ENCODE data around the gene MYBPH. TPM values are rescaled to one million over a fixed set of nuclear protein-coding genes. Genes with fewer than 3 reads are reported as not detected.

MYBPH gene
- total and polyA plus RNA-seq, 2 donors (not counting 1 experiment from before 2014, with no cell fraction given) = not detected

GRCh38 chr1:203149188-203149840 is 26.3 kb downstream of the MYBPH start:
- no peaks in the 10 kb centered on the region for H4K20me1 ChIP-seq (ENCODE audit: control insufficient read depth, insufficient read depth, low read length, poor library complexity, severe bottlenecking)
- H3K27me3 ChIP-seq (replicated peaks in 1 of 4; ENCODE audit: control extremely low read depth in 1 of 4, control insufficient read depth in 3 of 4, insufficient read depth in 4 of 4, low read length in 3 of 4) = peaks cover 0 to under 1% (median 0%) of the 10 kb centered on the region in 4 experiments
- no peak overlapping the region for H3K4me3 ChIP-seq (ENCODE audit: control extremely low read depth in 1 of 5, extremely low read depth in 1 of 5, insufficient read depth in 1 of 5, low read depth in 2 of 5, low read length in 4 of 5)
- no peak overlapping the region for H3K4me2 ChIP-seq (replicated peaks; ENCODE audit: low read depth, low read length, poor library complexity, severe bottlenecking)
- no peak for ATAC-seq (ENCODE audit: low read depth)
- POLR2A ChIA-PET = no interaction called here
- no peaks in the 10 kb centered on the region for H3K79me2 ChIP-seq (ENCODE audit: control insufficient read depth, insufficient read depth, low read length)
- no peak overlapping the region for H3K9ac ChIP-seq (ENCODE audit: low read length)
- CTCF ChIA-PET = interaction anchor here (0.6 to 0.9 kb wide), 2 partner anchors 67 to 120 kb away, joined by 3 read pairs; no protein-coding TSS in a partner anchor
- H2AFZ ChIP-seq (ENCODE audit: insufficient read depth, low read depth, low read length, poor library complexity, severe bottlenecking) = no peak overlapping the region
- TF ChIP-seq, protein P1, sequence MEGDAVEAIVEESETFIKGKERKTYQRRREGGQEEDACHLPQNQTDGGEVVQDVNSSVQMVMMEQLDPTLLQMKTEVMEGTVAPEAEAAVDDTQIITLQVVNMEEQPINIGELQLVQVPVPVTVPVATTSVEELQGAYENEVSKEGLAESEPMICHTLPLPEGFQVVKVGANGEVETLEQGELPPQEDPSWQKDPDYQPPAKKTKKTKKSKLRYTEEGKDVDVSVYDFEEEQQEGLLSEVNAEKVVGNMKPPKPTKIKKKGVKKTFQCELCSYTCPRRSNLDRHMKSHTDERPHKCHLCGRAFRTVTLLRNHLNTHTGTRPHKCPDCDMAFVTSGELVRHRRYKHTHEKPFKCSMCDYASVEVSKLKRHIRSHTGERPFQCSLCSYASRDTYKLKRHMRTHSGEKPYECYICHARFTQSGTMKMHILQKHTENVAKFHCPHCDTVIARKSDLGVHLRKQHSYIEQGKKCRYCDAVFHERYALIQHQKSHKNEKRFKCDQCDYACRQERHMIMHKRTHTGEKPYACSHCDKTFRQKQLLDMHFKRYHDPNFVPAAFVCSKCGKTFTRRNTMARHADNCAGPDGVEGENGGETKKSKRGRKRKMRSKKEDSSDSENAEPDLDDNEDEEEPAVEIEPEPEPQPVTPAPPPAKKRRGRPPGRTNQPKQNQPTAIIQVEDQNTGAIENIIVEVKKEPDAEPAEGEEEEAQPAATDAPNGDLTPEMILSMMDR (IDR thresholded peaks at IDR 0.05) = no peak
- TF ChIP-seq EZH2 (IDR thresholded peaks at IDR 0.05; ENCODE audit: borderline replicate concordance, insufficient read depth, low read depth, low read length, poor library complexity, severe bottlenecking) = no peak
- intact Hi-C loops (cut with micrococcal nuclease) = no loop called here
- Mint-ChIP-seq H3K4me3 (no peak overlapping the region), H3K4me1 (no peaks in the 10 kb centered on the region), H3K27me3 (no peaks in the 10 kb centered on the region), H3K9me3 (ENCODE audit: insufficient read depth) (no peaks in the 10 kb centered on the region), H3K27ac (no peak overlapping the region)
- no peaks in the 10 kb centered on the region for H3K36me3 ChIP-seq (replicated peaks in 1 of 2; ENCODE audit: control extremely low read depth in 1 of 2, control insufficient read depth in 1 of 2, extremely low read depth in 1 of 2, insufficient read depth in 2 of 2, low read length in 1 of 2)
- H3K4me1 ChIP-seq (ENCODE audit: control insufficient read depth in 2 of 2, insufficient read depth in 2 of 2, low read length in 2 of 2) = no peaks in the 10 kb centered on the region
- WGBS (ENCODE audit: insufficient coverage) = 65% methylated on average over 4 of the region's 7 CpGs
- H3K27ac ChIP-seq (ENCODE audit: low read length in 2 of 2) = no peak overlapping the region
- H3K9me3 ChIP-seq (ENCODE audit: control extremely low read depth in 1 of 3, control insufficient read depth in 2 of 3, insufficient read depth in 1 of 3, low read length in 2 of 3) = no peaks in the 10 kb centered on the region
- DNase-seq = no peak

DNA sequence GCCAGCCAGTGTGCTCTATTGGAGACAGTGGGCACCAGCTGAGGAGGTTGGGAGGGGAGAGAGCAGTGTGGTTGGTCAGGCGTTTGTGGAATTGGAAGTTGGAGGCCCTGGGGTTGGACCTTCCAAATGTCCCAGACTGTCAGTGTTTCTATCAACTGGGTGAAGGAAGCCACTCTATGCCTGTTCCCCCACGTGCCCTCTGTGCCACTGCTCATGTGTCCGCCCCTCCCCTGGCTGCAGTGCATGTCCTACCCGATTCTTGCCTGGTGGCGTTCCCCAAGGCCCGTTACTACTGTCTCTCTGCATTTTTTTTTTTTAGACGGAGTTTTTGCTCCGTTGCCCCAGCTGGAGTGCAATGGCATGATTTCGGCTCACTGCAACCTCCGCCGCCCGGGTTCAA is 27.0 kb downstream of the MYBPH start:
- Histone ChIP-seq H3K4me3 (ENCODE audit: control extremely low read depth in 1 of 5, extremely low read depth in 1 of 5, insufficient read depth in 1 of 5, low read depth in 2 of 5, low read length in 4 of 5) (no peak overlapping the region), H3K4me2 (replicated peaks; ENCODE audit: low read depth, low read length, poor library complexity, severe bottlenecking) (no peak overlapping the region), H3K9me3 (ENCODE audit: control extremely low read depth in 1 of 3, control insufficient read depth in 2 of 3, insufficient read depth in 1 of 3, low read length in 2 of 3) (no peaks in the 10 kb centered on the region), H3K36me3 (replicated peaks in 1 of 2; ENCODE audit: control extremely low read depth in 1 of 2, control insufficient read depth in 1 of 2, extremely low read depth in 1 of 2, insufficient read depth in 2 of 2, low read length in 1 of 2) (no peaks in the 10 kb centered on the region), H3K9ac (ENCODE audit: low read length) (no peak overlapping the region), H3K79me2 (ENCODE audit: control insufficient read depth, insufficient read depth, low read length) (no peaks in the 10 kb centered on the region), H3K27me3 (replicated peaks in 1 of 4; ENCODE audit: control extremely low read depth in 1 of 4, control insufficient read depth in 3 of 4, insufficient read depth in 4 of 4, low read length in 3 of 4) (no peaks in the 10 kb centered on the region), H2AFZ (ENCODE audit: insufficient read depth, low read depth, low read length, poor library complexity, severe bottlenecking) (no peak overlapping the region), H3K4me1 (ENCODE audit: control insufficient read depth in 2 of 2, insufficient read depth in 2 of 2, low read length in 2 of 2) (no peaks in the 10 kb centered on the region), H3K27ac (ENCODE audit: low read length in 2 of 2) (no peak overlapping the region), H4K20me1 (ENCODE audit: control insufficient read depth, insufficient read depth, low read length, poor library complexity, severe bottlenecking) (no peaks in the 10 kb centered on the region)
- H3K27ac Mint-ChIP-seq = no peak overlapping the region
- peaks cover 6% of the 10 kb centered on the region for H3K27me3 Mint-ChIP-seq
- ChIA-PET CTCF (interaction anchor here (0.6 to 1.1 kb wide), 3 partner anchors 10 to 17 kb away, joined by 3 to 4 read pairs (median 3); no protein-coding TSS in a partner anchor), POLR2A (no interaction called here)
- DNase-seq (no peak), ATAC-seq (ENCODE audit: low read depth) (no peak)
- no peak overlapping the region for H3K4me3 Mint-ChIP-seq
- intact Hi-C loops (cut with micrococcal nuclease) = no loop called here
- TF ChIP-seq EZH2 (IDR thresholded peaks at IDR 0.05; ENCODE audit: borderline replicate concordance, insufficient read depth, low read depth, low read length, poor library complexity, severe bottlenecking) = no peak
- TF ChIP-seq, protein P1 (IDR thresholded peaks at IDR 0.05) = no peak
- H3K9me3 Mint-ChIP-seq (ENCODE audit: insufficient read depth) = peaks cover 1% of the 10 kb centered on the region
- 94% methylated on average over 12 of the region's 12 CpGs for WGBS (ENCODE audit: insufficient coverage)
- no peaks in the 10 kb centered on the region for H3K4me1 Mint-ChIP-seq

Measured in B cell (primary cell).